ENCODE measurements around the gene ZNF420. TPM values are rescaled to one million over a fixed set of nuclear protein-coding genes. Genes with fewer than 3 reads are reported as not detected.

The ZNF420 gene
- total and polyA plus RNA-seq, 2 of the 13 experiments (the other 11 are each of a cell fraction or from before 2014, with no cell fraction given) = 1.4 to 6.6 TPM

- Histone ChIP-seq H3K27ac (ENCODE audit: extremely low read length, insufficient read depth, low read length) (no peak overlapping the region), H3K4me3 (replicated peaks in 1 of 3; ENCODE audit: insufficient read depth in 1 of 3, low read depth in 2 of 3, low read length in 3 of 3) (no peak overlapping the region), H3K36me3 (replicated peaks in 1 of 2; ENCODE audit: control insufficient read depth in 1 of 2, insufficient read depth in 2 of 2, low read length in 2 of 2) (peaks cover 3 to 14% of the 10 kb centered on the region in 2 experiments; a peak in 4 of 5 replicates), H2AFZ (ENCODE audit: low read length) (no peak overlapping the region), H3K9ac (ENCODE audit: insufficient read depth, low read depth, low read length) (no peak overlapping the region), H3K4me1 (ENCODE audit: insufficient read depth, low read length) (no peaks in the 10 kb centered on the region), H3K9me3 (ENCODE audit: low read length) (peaks cover 100% of the 10 kb centered on the region), H3K27me3 (ENCODE audit: control insufficient read depth in 1 of 2, insufficient read depth in 2 of 2, low read length in 2 of 2) (no peaks in the 10 kb centered on the region), H3K79me2 (ENCODE audit: insufficient read depth, low read length) (no peaks in the 10 kb centered on the region), H4K20me1 (ENCODE audit: insufficient read depth, low read length) (no peaks in the 10 kb centered on the region), H3K4me2 (ENCODE audit: low read depth, low read length) (no peak overlapping the region)
- no TSS peak for BruUV-seq (replicated peaks)
- intact Hi-C loops (cut with micrococcal nuclease; ENCODE audit: unreplicated experiment) = no loop called here
- ChIA-PET CTCF (ENCODE audit: low intra/inter-chr PET ratio, low total read pairs) (no interaction called here), POLR2A (no interaction called here)
- FAIRE-seq (no peak), DNase-seq (ENCODE audit: low spot score) (no peak), ATAC-seq (no peak)
- WGBS (ENCODE audit: low lambda C conversion rate) = 87% methylated on average over 3 of the region's 3 CpGs
- in situ Hi-C loops (cut with HindIII; ENCODE audit: extremely low pct_ligation_motif_present, low pct_unique_long_range_greater_than_20kb) = no loop called here
- TF ChIP-seq GATA4 (IDR thresholded peaks at IDR 0.05; ENCODE audit: borderline replicate concordance, low read depth) (no peak), AKAP8 (CRISPR knock-in tag; IDR thresholded peaks at IDR 0.05) (no peak), POLR2AphosphoS5 (IDR thresholded peaks at IDR 0.05; ENCODE audit: low read depth, low read length) (no peak), MAFG (CRISPR knock-in tag; IDR thresholded peaks at IDR 0.05) (no peak), ZNF589 (CRISPR knock-in tag; conservative IDR thresholded peaks at IDR 0.05) (no peak), ZBTB8A (CRISPR knock-in tag; IDR thresholded peaks at IDR 0.05; ENCODE audit: borderline replicate concordance, low read depth) (no peak), ZNF564 (CRISPR knock-in tag; IDR thresholded peaks at IDR 0.05) (no peak), LBX2 (CRISPR knock-in tag; IDR thresholded peaks at IDR 0.05; ENCODE audit: borderline replicate concordance) (no peak)
- TF ChIP-seq, protein P1, sequence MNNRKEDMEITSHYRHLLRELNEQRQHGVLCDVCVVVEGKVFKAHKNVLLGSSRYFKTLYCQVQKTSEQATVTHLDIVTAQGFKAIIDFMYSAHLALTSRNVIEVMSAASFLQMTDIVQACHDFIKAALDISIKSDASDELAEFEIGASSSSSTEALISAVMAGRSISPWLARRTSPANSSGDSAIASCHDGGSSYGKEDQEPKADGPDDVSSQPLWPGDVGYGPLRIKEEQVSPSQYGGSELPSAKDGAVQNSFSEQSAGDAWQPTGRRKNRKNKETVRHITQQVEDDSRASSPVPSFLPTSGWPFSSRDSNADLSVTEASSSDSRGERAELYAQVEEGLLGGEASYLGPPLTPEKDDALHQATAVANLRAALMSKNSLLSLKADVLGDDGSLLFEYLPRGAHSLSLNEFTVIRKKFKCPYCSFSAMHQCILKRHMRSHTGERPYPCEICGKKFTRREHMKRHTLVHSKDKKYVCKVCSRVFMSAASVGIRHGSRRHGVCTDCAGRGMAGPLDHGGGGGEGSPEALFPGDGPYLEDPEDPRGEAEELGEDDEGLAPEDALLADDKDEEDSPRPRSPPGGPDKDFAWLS (CRISPR knock-in tag; IDR thresholded peaks at IDR 0.05; ENCODE audit: borderline replicate concordance) = no peak
Measured at GRCh38 chr19:37128821-37129177, 50.6 kb downstream of the ZNF420 start.

Data from HepG2 (cell line).